ENCODE measurements around the gene DNAJB8.

Gene DNAJB8

GRCh38 chr3:128429751-128430150 lies 36.9 kb downstream of the DNAJB8 start:
- no peaks in the 10 kb centered on the region for H3K9me3 ChIP-seq (ENCODE audit: control insufficient read depth, insufficient read depth, low read depth, low read length)
- H3K9ac ChIP-seq (ENCODE audit: low read length): no peak overlapping the region
- no peaks in the 10 kb centered on the region for H3K36me3 ChIP-seq (ENCODE audit: control insufficient read depth, insufficient read depth, low read length)
- H3K4me1 ChIP-seq (ENCODE audit: control insufficient read depth, insufficient read depth, low read length): peaks cover 48% of the 10 kb centered on the region
- H3K27ac ChIP-seq (ENCODE audit: low read depth, low read length): no peak overlapping the region
- H3K27me3 ChIP-seq (ENCODE audit: control insufficient read depth, insufficient read depth, low read length): peaks cover 89% of the 10 kb centered on the region
- no peak overlapping the region for H3K4me3 ChIP-seq (ENCODE audit: low read depth, low read length)

GRCh38 chr3:128429275-128429674 lies 37.4 kb downstream of the DNAJB8 start:
- Histone ChIP-seq H3K36me3 (ENCODE audit: control insufficient read depth, insufficient read depth, low read length) (no peaks in the 10 kb centered on the region), H3K4me1 (ENCODE audit: control insufficient read depth, insufficient read depth, low read length) (peaks cover 47% of the 10 kb centered on the region), H3K27me3 (ENCODE audit: control insufficient read depth, insufficient read depth, low read length) (peaks cover 90% of the 10 kb centered on the region), H3K27ac (ENCODE audit: low read depth, low read length) (no peak overlapping the region), H3K9me3 (ENCODE audit: control insufficient read depth, insufficient read depth, low read depth, low read length) (no peaks in the 10 kb centered on the region), H3K9ac (ENCODE audit: low read length) (no peak overlapping the region), H3K4me3 (ENCODE audit: low read depth, low read length) (no peak overlapping the region)

GRCh38 chr3:128427872-128428822 lies 38.5 kb downstream of the DNAJB8 start:
- peaks cover 85% of the 10 kb centered on the region for H3K27me3 ChIP-seq (ENCODE audit: control insufficient read depth, insufficient read depth, low read length)
- no peaks in the 10 kb centered on the region for H3K36me3 ChIP-seq (ENCODE audit: control insufficient read depth, insufficient read depth, low read length)
- no peak overlapping the region for H3K9ac ChIP-seq (ENCODE audit: low read length)
- H3K27ac ChIP-seq (ENCODE audit: low read depth, low read length): no peak overlapping the region
- H3K4me3 ChIP-seq (ENCODE audit: low read depth, low read length): no peak overlapping the region
- peaks cover 36% of the 10 kb centered on the region for H3K4me1 ChIP-seq (ENCODE audit: control insufficient read depth, insufficient read depth, low read length)
- H3K9me3 ChIP-seq (ENCODE audit: control insufficient read depth, insufficient read depth, low read depth, low read length): no peaks in the 10 kb centered on the region

- H3K9ac ChIP-seq (ENCODE audit: low read length): no peak overlapping the region
- no peaks in the 10 kb centered on the region for H3K9me3 ChIP-seq (ENCODE audit: control insufficient read depth, insufficient read depth, low read depth, low read length)
- H3K4me3 ChIP-seq (ENCODE audit: low read depth, low read length): no peak overlapping the region
- H3K27me3 ChIP-seq (ENCODE audit: control insufficient read depth, insufficient read depth, low read length): peaks cover 79% of the 10 kb centered on the region
- H3K36me3 ChIP-seq (ENCODE audit: control insufficient read depth, insufficient read depth, low read length): no peaks in the 10 kb centered on the region
- no peak overlapping the region for H3K27ac ChIP-seq (ENCODE audit: low read depth, low read length)
- H3K4me1 ChIP-seq (ENCODE audit: control insufficient read depth, insufficient read depth, low read length): peaks cover 33% of the 10 kb centered on the region
These were observed 39.4 kb downstream of the DNAJB8 start for GRCh38 chr3:128427175-128427857.

- H3K27me3 ChIP-seq (ENCODE audit: control insufficient read depth, insufficient read depth, low read length): peaks cover 69% of the 10 kb centered on the region
- peak overlapping the region; percentile 40 for H3K4me3 ChIP-seq (ENCODE audit: low read depth, low read length)
- peaks cover 25% of the 10 kb centered on the region for H3K4me1 ChIP-seq (ENCODE audit: control insufficient read depth, insufficient read depth, low read length)
- no peaks in the 10 kb centered on the region for H3K36me3 ChIP-seq (ENCODE audit: control insufficient read depth, insufficient read depth, low read length)
- H3K9ac ChIP-seq (ENCODE audit: low read length): no peak overlapping the region
- H3K9me3 ChIP-seq (ENCODE audit: control insufficient read depth, insufficient read depth, low read depth, low read length): no peaks in the 10 kb centered on the region
- H3K27ac ChIP-seq (ENCODE audit: low read depth, low read length): no peak overlapping the region
These were observed 40.4 kb downstream of the DNAJB8 start for GRCh38 chr3:128426128-128426921.

GRCh38 chr3:128425846-128426127 lies 40.9 kb downstream of the DNAJB8 start:
- Histone ChIP-seq H3K9ac (ENCODE audit: low read length) (no peak overlapping the region), H3K4me1 (ENCODE audit: control insufficient read depth, insufficient read depth, low read length) (peaks cover 23% of the 10 kb centered on the region), H3K9me3 (ENCODE audit: control insufficient read depth, insufficient read depth, low read depth, low read length) (no peaks in the 10 kb centered on the region), H3K27me3 (ENCODE audit: control insufficient read depth, insufficient read depth, low read length) (peaks cover 64% of the 10 kb centered on the region), H3K4me3 (ENCODE audit: low read depth, low read length) (no peak overlapping the region), H3K36me3 (ENCODE audit: control insufficient read depth, insufficient read depth, low read length) (no peaks in the 10 kb centered on the region), H3K27ac (ENCODE audit: low read depth, low read length) (no peak overlapping the region)

GRCh38 chr3:128425142-128425845 lies 41.4 kb downstream of the DNAJB8 start:
- Histone ChIP-seq H3K36me3 (ENCODE audit: control insufficient read depth, insufficient read depth, low read length) (no peaks in the 10 kb centered on the region), H3K4me3 (ENCODE audit: low read depth, low read length) (no peak overlapping the region), H3K9ac (ENCODE audit: low read length) (no peak overlapping the region), H3K4me1 (ENCODE audit: control insufficient read depth, insufficient read depth, low read length) (peaks cover 19% of the 10 kb centered on the region), H3K9me3 (ENCODE audit: control insufficient read depth, insufficient read depth, low read depth, low read length) (no peaks in the 10 kb centered on the region), H3K27ac (ENCODE audit: low read depth, low read length) (no peak overlapping the region), H3K27me3 (ENCODE audit: control insufficient read depth, insufficient read depth, low read length) (peaks cover 59% of the 10 kb centered on the region)

- Histone ChIP-seq H3K4me1 (ENCODE audit: control insufficient read depth, insufficient read depth, low read length) (peaks cover 19% of the 10 kb centered on the region), H3K27ac (ENCODE audit: low read depth, low read length) (no peak overlapping the region), H3K9ac (ENCODE audit: low read length) (no peak overlapping the region), H3K27me3 (ENCODE audit: control insufficient read depth, insufficient read depth, low read length) (peaks cover 52% of the 10 kb centered on the region), H3K4me3 (ENCODE audit: low read depth, low read length) (no peak overlapping the region), H3K9me3 (ENCODE audit: control insufficient read depth, insufficient read depth, low read depth, low read length) (no peaks in the 10 kb centered on the region; the same call in 1 of the 2 replicates), H3K36me3 (ENCODE audit: control insufficient read depth, insufficient read depth, low read length) (no peaks in the 10 kb centered on the region)
These were observed 42.1 kb downstream of the DNAJB8 start for GRCh38 chr3:128424508-128425069.

GRCh38 chr3:128423525-128424147 lies 43.1 kb downstream of the DNAJB8 start:
- Histone ChIP-seq H3K9me3 (ENCODE audit: control insufficient read depth, insufficient read depth, low read depth, low read length) (peaks cover 6% of the 10 kb centered on the region), H3K4me1 (ENCODE audit: control insufficient read depth, insufficient read depth, low read length) (peaks cover 17% of the 10 kb centered on the region)

More at GRCh38 chr3:128423525-128424147, 43.1 kb downstream of the DNAJB8 start:
- Histone ChIP-seq H3K9ac (ENCODE audit: low read length) (no peak overlapping the region), H3K4me3 (ENCODE audit: low read depth, low read length) (no peak overlapping the region), H3K27me3 (ENCODE audit: control insufficient read depth, insufficient read depth, low read length) (peaks cover 43% of the 10 kb centered on the region), H3K27ac (ENCODE audit: low read depth, low read length) (no peak overlapping the region), H3K36me3 (ENCODE audit: control insufficient read depth, insufficient read depth, low read length) (no peaks in the 10 kb centered on the region)
